SU-DHL-6 (cell line): ENCODE results near the gene MED29.

Experiments
- H2AFZ ChIP-seq: fragments of 200-600 bp; sonication (generic); 2 replicates; pipeline ENCODE4 v1.6.1; 2014; ENCODE audit warnings: low read depth, mild to moderate bottlenecking, moderate library complexity, mixed read lengths, antibody characterized with exemption, low read length; ENCODE audit not compliant: severe bottlenecking
- H3F3A ChIP-seq: fragments of 200-600 bp; shearing (Covaris generic); 2 replicates; pipeline ENCODE4 v1.6.0; 2016; ENCODE audit warnings: antibody characterized with exemption, mild to moderate bottlenecking; ENCODE audit not compliant: insufficient read depth
- H3K27ac ChIP-seq: fragments of 200-600 bp; sonication (generic); 2 replicates; pipeline ENCODE4 v1.5.1; 2016; ENCODE audit warnings: low read depth, mild to moderate bottlenecking, low read length, moderate library complexity, mixed read lengths
- H3K27me3 ChIP-seq: fragments of 200-600 bp; sonication (generic), shearing (Covaris generic); 2 replicates; pipeline ENCODE4 v1.6.0; 2014; ENCODE audit warnings: mild to moderate bottlenecking, low read length
- H3K36me3 ChIP-seq: fragments of 200-600 bp; sonication (generic); 2 replicates; pipeline ENCODE4 v1.6.1; 2014; ENCODE audit warnings: mild to moderate bottlenecking, low read length, mixed read lengths
- H3K4me2 ChIP-seq: fragments of 300-600, 200-600 bp; shearing (Covaris generic), sonication (generic); 2 replicates; pipeline ENCODE4 v1.6.0; 2014; ENCODE audit warnings: low read length, low read depth, mild to moderate bottlenecking; ENCODE audit not compliant: poor library complexity, severe bottlenecking
- H3K4me3 ChIP-seq: fragments of 200-600 bp; sonication (generic); 2 replicates; pipeline ENCODE4 v1.5.1; 2014; ENCODE audit warnings: antibody characterized with exemption, low read length, mild to moderate bottlenecking, mixed read lengths; ENCODE audit not compliant: insufficient read depth, poor library complexity, severe bottlenecking
- H3K79me2 ChIP-seq: fragments of 200-600 bp; sonication (generic); 2 replicates; pipeline ENCODE4 v1.6.1; 2014; ENCODE audit warnings: mild to moderate bottlenecking, low read length, moderate library complexity; ENCODE audit not compliant: insufficient read depth
- H3K9ac ChIP-seq: fragments of 200-600 bp; sonication (generic); 2 replicates; pipeline ENCODE4 v1.7.0; 2014; ENCODE audit warnings: mild to moderate bottlenecking, low read length
- H3K9me2 ChIP-seq: fragments of 200-600 bp; sonication (generic); replicated peaks from 2 replicates; pipeline ENCODE4 v1.6.1; 2014; ENCODE audit warnings: low read length; ENCODE audit not compliant: insufficient read depth
- H3K9me3 ChIP-seq: fragments of 200-600 bp; sonication (generic); 2 replicates; pipeline ENCODE4 v1.6.1; 2014; ENCODE audit warnings: low read length, mixed read lengths; ENCODE audit not compliant: insufficient read depth
- H4K20me1 ChIP-seq: fragments of 200-600 bp; sonication (generic); 2 replicates; pipeline ENCODE4 v1.6.1; 2014; ENCODE audit warnings: low read depth, mild to moderate bottlenecking, antibody characterized with exemption, low read length, moderate library complexity, mixed read lengths
- EZH2phosphoT487 ChIP-seq: fragments of 200-600 bp; sonication (generic), shearing (Covaris generic); conservative IDR thresholded peaks from 2 replicates; pipeline ENCODE4 v1.6.1; 2018; ENCODE audit warnings: mild to moderate bottlenecking, antibody characterized with exemption, low read length, moderate library complexity, mixed read lengths
- TF ChIP-seq, protein P1 (sequence below): fragments of 200-600 bp; sonication (generic); IDR thresholded peaks from one replicate; pipeline ENCODE4 v1.5.1; 2017; ENCODE audit warnings: antibody characterized with exemption, mild to moderate bottlenecking, low read length, moderate library complexity; ENCODE audit not compliant: insufficient read depth, poor library complexity, severe bottlenecking

The MED29 gene

DNA sequence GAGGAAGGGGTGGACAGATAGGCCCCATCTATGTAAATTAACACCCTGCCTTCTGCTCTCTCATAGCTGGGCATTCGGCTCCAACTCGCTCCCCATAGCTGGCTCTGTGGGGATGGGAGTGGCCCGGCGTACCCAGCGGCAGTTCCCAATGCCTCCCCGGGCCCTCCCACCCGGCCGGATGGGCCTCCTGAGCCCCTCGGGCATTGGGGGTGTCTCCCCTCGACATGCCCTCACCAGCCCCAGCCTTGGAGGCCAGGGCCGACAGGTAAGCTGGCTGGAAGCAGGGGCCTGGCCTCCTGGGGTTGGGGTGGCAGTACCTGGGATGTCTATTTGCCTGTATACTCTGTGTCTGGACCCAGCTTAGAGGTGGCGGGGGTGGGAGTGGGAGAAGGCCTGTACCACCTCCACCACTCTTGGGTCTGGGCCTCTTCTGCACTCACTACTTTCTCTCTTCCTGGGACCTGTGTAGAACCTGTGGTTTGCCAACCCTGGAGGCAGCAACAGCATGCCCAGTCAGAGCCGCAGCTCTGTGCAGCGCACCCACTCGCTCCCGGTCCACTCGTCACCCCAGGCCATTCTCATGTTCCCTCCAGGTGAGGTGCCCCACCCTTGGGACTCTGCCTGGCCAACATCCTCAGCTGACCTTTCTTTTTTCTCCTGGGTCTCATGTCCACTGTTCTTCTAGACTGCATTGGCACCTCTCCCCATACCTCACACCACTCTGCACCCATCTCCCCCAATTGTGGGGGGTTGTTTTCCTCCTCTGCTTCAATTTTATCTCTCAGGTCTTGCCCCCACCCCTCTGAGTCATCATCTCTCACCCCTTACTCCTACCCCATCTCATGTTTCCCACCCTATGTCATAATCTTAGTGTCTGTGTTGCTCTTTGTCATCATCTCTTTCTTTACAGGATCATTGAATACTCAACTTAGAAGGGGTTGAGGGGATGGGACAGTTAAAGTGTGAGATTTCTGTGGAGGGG lies 10.4 kb upstream of the MED29 start:
- Histone ChIP-seq H3K9me3 (no peaks in the 10 kb centered on the region), H3K4me2 (no peak overlapping the region), H3K27ac (no peak overlapping the region), H2AFZ (no peak overlapping the region), H3K27me3 (no peaks in the 10 kb centered on the region), H3F3A (no peaks in the 10 kb centered on the region), H3K9ac (no peak overlapping the region), H3K4me3 (no peak overlapping the region), H3K79me2 (no peaks in the 10 kb centered on the region), H3K9me2 (no peaks in the 10 kb centered on the region), H4K20me1 (no peaks in the 10 kb centered on the region), H3K36me3 (no peaks in the 10 kb centered on the region)
- TF ChIP-seq, protein P1, sequence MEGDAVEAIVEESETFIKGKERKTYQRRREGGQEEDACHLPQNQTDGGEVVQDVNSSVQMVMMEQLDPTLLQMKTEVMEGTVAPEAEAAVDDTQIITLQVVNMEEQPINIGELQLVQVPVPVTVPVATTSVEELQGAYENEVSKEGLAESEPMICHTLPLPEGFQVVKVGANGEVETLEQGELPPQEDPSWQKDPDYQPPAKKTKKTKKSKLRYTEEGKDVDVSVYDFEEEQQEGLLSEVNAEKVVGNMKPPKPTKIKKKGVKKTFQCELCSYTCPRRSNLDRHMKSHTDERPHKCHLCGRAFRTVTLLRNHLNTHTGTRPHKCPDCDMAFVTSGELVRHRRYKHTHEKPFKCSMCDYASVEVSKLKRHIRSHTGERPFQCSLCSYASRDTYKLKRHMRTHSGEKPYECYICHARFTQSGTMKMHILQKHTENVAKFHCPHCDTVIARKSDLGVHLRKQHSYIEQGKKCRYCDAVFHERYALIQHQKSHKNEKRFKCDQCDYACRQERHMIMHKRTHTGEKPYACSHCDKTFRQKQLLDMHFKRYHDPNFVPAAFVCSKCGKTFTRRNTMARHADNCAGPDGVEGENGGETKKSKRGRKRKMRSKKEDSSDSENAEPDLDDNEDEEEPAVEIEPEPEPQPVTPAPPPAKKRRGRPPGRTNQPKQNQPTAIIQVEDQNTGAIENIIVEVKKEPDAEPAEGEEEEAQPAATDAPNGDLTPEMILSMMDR = no peak
- no peak for TF ChIP-seq EZH2phosphoT487

DNA sequence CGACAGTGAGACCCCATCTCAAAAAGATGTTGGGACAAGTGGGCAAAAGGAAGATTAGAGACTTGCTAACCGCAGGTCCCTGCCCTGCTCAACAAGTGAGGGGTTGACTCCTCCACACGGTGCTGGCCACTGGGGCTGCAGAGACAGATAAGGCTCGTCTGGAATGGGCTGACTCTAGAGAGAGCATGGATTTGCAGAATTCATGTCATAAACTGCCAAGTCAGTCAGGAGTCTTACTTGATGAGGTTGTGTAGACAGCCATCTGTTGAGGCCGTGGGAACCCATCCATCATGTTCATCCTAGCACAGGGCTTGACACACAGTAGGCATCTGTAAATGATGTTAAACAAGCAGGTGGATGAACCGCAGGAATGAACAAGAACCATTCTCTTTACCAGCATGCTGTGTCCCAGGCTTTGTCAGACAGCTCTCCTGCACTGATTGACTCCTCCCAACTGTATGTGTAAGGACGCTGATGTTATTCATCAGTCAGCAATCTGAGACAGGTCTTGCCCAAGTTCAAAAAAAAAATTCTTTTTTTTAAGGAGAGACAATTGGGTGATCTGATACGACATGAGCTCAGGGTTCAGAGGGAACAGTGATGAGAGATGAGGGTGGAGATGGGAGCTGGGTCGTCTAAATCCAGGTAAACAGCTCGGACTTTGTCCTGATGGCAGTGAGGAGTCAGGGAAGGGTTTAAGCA lies 9.1 kb upstream of the MED29 start:
- Histone ChIP-seq H3K79me2 (no peaks in the 10 kb centered on the region), H3K4me3 (no peak overlapping the region), H3K4me2 (no peak overlapping the region), H3K27me3 (no peaks in the 10 kb centered on the region), H3F3A (no peaks in the 10 kb centered on the region), H3K27ac (no peak overlapping the region), H2AFZ (no peak overlapping the region), H3K9ac (no peak overlapping the region), H4K20me1 (no peaks in the 10 kb centered on the region), H3K36me3 (no peaks in the 10 kb centered on the region), H3K9me3 (no peaks in the 10 kb centered on the region), H3K9me2 (no peaks in the 10 kb centered on the region)
- TF ChIP-seq, protein P1 = no peak
- no peak for TF ChIP-seq EZH2phosphoT487

- no peak for TF ChIP-seq EZH2phosphoT487
- TF ChIP-seq, protein P1 = no peak
- H2AFZ ChIP-seq = no peak overlapping the region
- no peaks in the 10 kb centered on the region for H3K79me2 ChIP-seq
- H3K4me3 ChIP-seq = no peak overlapping the region
- H3K4me2 ChIP-seq = no peak overlapping the region
- no peaks in the 10 kb centered on the region for H4K20me1 ChIP-seq
- no peaks in the 10 kb centered on the region for H3K36me3 ChIP-seq
- no peaks in the 10 kb centered on the region for H3F3A ChIP-seq
- H3K27ac ChIP-seq = no peak overlapping the region
- no peaks in the 10 kb centered on the region for H3K9me2 ChIP-seq
- no peak overlapping the region for H3K9ac ChIP-seq
- no peaks in the 10 kb centered on the region for H3K9me3 ChIP-seq
- H3K27me3 ChIP-seq = no peaks in the 10 kb centered on the region
Observed at GRCh38 chr19:39382991-39383828, 8.0 kb upstream of the MED29 start.
